ENCODE results near the gene OSBPL6.

OSBPL6 gene

GRCh38 chr2:178264211-178264610 is 69.9 kb downstream of the OSBPL6 start:
- no peak for TF ChIP-seq CTCF (IDR thresholded peaks at IDR 0.05; ENCODE audit: low read depth, low read length)
- DNase-seq (ENCODE audit: extremely low read depth, low read depth) = no peak

GRCh38 chr2:178265851-178266250 is 71.5 kb downstream of the OSBPL6 start:
- no peak for DNase-seq (ENCODE audit: extremely low read depth, low read depth)
- no peak for TF ChIP-seq CTCF (IDR thresholded peaks at IDR 0.05; ENCODE audit: low read depth, low read length)

- no peak for DNase-seq (ENCODE audit: extremely low read depth, low read depth)
- TF ChIP-seq CTCF (IDR thresholded peaks at IDR 0.05; ENCODE audit: low read depth, low read length) = no peak
Measured at GRCh38 chr2:178266445-178266844, 72.1 kb downstream of the OSBPL6 start.

- no peak for TF ChIP-seq CTCF (IDR thresholded peaks at IDR 0.05; ENCODE audit: low read depth, low read length)
- DNase-seq (ENCODE audit: extremely low read depth, low read depth) = no peak
Measured at GRCh38 chr2:178267660-178268059, 73.3 kb downstream of the OSBPL6 start.

- no peak for TF ChIP-seq CTCF (IDR thresholded peaks at IDR 0.05; ENCODE audit: low read depth, low read length)
- no peak for DNase-seq (ENCODE audit: extremely low read depth, low read depth)
Measured at GRCh38 chr2:178268435-178268834, 74.1 kb downstream of the OSBPL6 start.

GRCh38 chr2:178269438-178270224 is 75.3 kb downstream of the OSBPL6 start:
- TF ChIP-seq CTCF (IDR thresholded peaks at IDR 0.05; ENCODE audit: low read depth, low read length) = no peak
- no peak for DNase-seq (ENCODE audit: extremely low read depth, low read depth)

GRCh38 chr2:178270338-178270737 is 76.0 kb downstream of the OSBPL6 start:
- TF ChIP-seq CTCF (IDR thresholded peaks at IDR 0.05; ENCODE audit: low read depth, low read length) = no peak

More at GRCh38 chr2:178270338-178270737, 76.0 kb downstream of the OSBPL6 start:
- no peak for DNase-seq (ENCODE audit: extremely low read depth, low read depth)

All from AG09319 (cell line).